H9 (cell line): Measurements from ENCODE around the gene NLRC3. TPM values are rescaled to one million over a fixed set of nuclear protein-coding genes. Genes with fewer than 3 reads are reported as not detected.

Experiments
- DNase-seq: peaks from one replicate; pipeline ENCODE4 v3.0.0-alpha.2; 2017
- H2AFZ ChIP-seq: one replicate; pipeline ENCODE4 v1.6.1; 2013; ENCODE audit warnings: mild to moderate bottlenecking, low read length, control low read depth, moderate library complexity
- H2AK5ac ChIP-seq: 2 replicates; pipeline ENCODE4 v1.6.1; 2013; ENCODE audit warnings: low read length, control low read depth, mixed read lengths; ENCODE audit not compliant: insufficient read length
- H2BK120ac ChIP-seq: one replicate; pipeline ENCODE4 v1.6.1; 2013; ENCODE audit warnings: low read depth, mild to moderate bottlenecking, low read length, control low read depth, inconsistent platforms; ENCODE audit not compliant: poor library complexity, severe bottlenecking
- H2BK12ac ChIP-seq: 2 replicates; pipeline ENCODE4 v1.6.1; 2013; ENCODE audit warnings: low read length, control low read depth, mixed read lengths, low read depth; ENCODE audit not compliant: insufficient read length
- H2BK15ac ChIP-seq: 2 replicates; pipeline ENCODE4 v1.6.1; 2013; ENCODE audit warnings: low read depth, low read length, control low read depth
- H2BK20ac ChIP-seq: one replicate; pipeline ENCODE4 v1.6.1; 2013; ENCODE audit warnings: low read depth, mild to moderate bottlenecking, low read length, control low read depth, inconsistent platforms; ENCODE audit not compliant: poor library complexity, severe bottlenecking
- H2BK5ac ChIP-seq: 2 replicates; pipeline ENCODE4 v1.6.1; 2013; ENCODE audit warnings: low read length, control low read depth, mixed read lengths; ENCODE audit not compliant: insufficient read length
- H3K14ac ChIP-seq: 2 replicates; pipeline ENCODE4 v1.6.1; 2013; ENCODE audit warnings: low read length, control low read depth; ENCODE audit not compliant: insufficient read depth
- H3K18ac ChIP-seq: 2 replicates; pipeline ENCODE4 v1.6.1; 2013; ENCODE audit warnings: low read depth, mild to moderate bottlenecking, mixed read lengths, low read length, control low read depth; ENCODE audit not compliant: insufficient read length
- H3K23ac ChIP-seq: 2 replicates; pipeline ENCODE4 v1.6.1; 2013; ENCODE audit warnings: low read length, control low read depth, mixed read lengths, low read depth; ENCODE audit not compliant: insufficient read length
- H3K23me2 ChIP-seq: 2 replicates; pipeline ENCODE4 v1.6.1; 2013; ENCODE audit warnings: low read depth, mild to moderate bottlenecking, mixed read lengths, low read length, control low read depth; ENCODE audit not compliant: insufficient read length, poor library complexity, severe bottlenecking
- H3K27ac ChIP-seq: 2 replicates; pipeline ENCODE4 v1.5.1; 2013; ENCODE audit warnings: low read length, control low read depth, mixed read lengths, low read depth; ENCODE audit not compliant: insufficient read length
- H3K27me3 ChIP-seq: 2 replicates; pipeline ENCODE4 v1.6.1; 2013; ENCODE audit warnings: low read length, control low read depth, inconsistent platforms; ENCODE audit not compliant: insufficient read depth
- H3K4ac ChIP-seq: 2 replicates; pipeline ENCODE4 v1.6.1; 2013; ENCODE audit warnings: low read depth, mild to moderate bottlenecking, control low read depth, inconsistent platforms, low read length, moderate library complexity
- H3K4me1 ChIP-seq: 2 replicates; pipeline ENCODE4 v1.6.1; 2013; ENCODE audit warnings: low read length, control low read depth, inconsistent platforms; ENCODE audit not compliant: insufficient read depth
- H3K4me2 ChIP-seq: 2 replicates; pipeline ENCODE4 v1.6.1; 2013; ENCODE audit warnings: low read length, control low read depth, mixed read lengths; ENCODE audit not compliant: insufficient read length, insufficient read depth
- H3K56ac ChIP-seq: 2 replicates; pipeline ENCODE4 v1.6.1; 2013; ENCODE audit warnings: low read depth, mild to moderate bottlenecking, mixed read lengths, low read length, control low read depth; ENCODE audit not compliant: insufficient read length
- H3K79me1 ChIP-seq: 2 replicates; pipeline ENCODE4 v1.6.1; 2013; ENCODE audit warnings: low read depth, mild to moderate bottlenecking, moderate library complexity, low read length, control low read depth, inconsistent platforms; ENCODE audit not compliant: insufficient read depth, poor library complexity, severe bottlenecking
- H3K79me2 ChIP-seq: 2 replicates; pipeline ENCODE4 v1.6.1; 2013; ENCODE audit warnings: low read length, control low read depth, inconsistent platforms; ENCODE audit not compliant: insufficient read depth
- H3K9ac ChIP-seq: 2 replicates; pipeline ENCODE4 v1.6.1; 2013; ENCODE audit warnings: low read length, control low read depth, mixed read lengths; ENCODE audit not compliant: insufficient read length; ENCODE audit errors: extremely low read depth
- H3K9me3 ChIP-seq: one replicate; pipeline ENCODE4 v1.6.1; 2013; ENCODE audit warnings: low read depth, low read length, inconsistent platforms; ENCODE audit not compliant: control insufficient read depth
- H3T11ph ChIP-seq: one replicate; pipeline ENCODE4 v1.6.1; 2013; ENCODE audit warnings: mild to moderate bottlenecking, low read length, control low read depth, inconsistent platforms
- H4K20me1 ChIP-seq: one replicate; pipeline ENCODE4 v1.6.1; 2013; ENCODE audit not compliant: control insufficient read depth, insufficient read length, insufficient read depth
- H4K5ac ChIP-seq: 2 replicates; pipeline ENCODE4 v1.6.1; 2013; ENCODE audit warnings: low read depth, mild to moderate bottlenecking, mixed read lengths, low read length, control low read depth; ENCODE audit not compliant: insufficient read length
- H4K8ac ChIP-seq: replicated peaks from 2 replicates; pipeline ENCODE4 v1.6.1; 2013; ENCODE audit warnings: low read length, control low read depth, mixed read lengths, low read depth; ENCODE audit not compliant: insufficient read length
- H4K91ac ChIP-seq: 2 replicates; pipeline ENCODE4 v1.6.1; 2013; ENCODE audit warnings: low read depth, mild to moderate bottlenecking, moderate library complexity, mixed read lengths, low read length, control low read depth; ENCODE audit not compliant: insufficient read length
- H3K27ac Mint-ChIP-seq, 3 experiments: 2 replicates in 2 of 3; 3 replicates in 1 of 3; pipeline ENCODE4 v1.8.0; 2020 to 2021; ENCODE audit warnings: mixed read lengths in 3 of 3, mild to moderate bottlenecking in 1 of 3, moderate library complexity in 1 of 3
- H3K27me3 Mint-ChIP-seq: 2 replicates; pipeline ENCODE4 v1.8.0; 2021; ENCODE audit warnings: low read depth, mild to moderate bottlenecking, moderate library complexity, mixed read lengths
- H3K36me3 Mint-ChIP-seq, 3 experiments: 2 replicates in 2 of 3; 3 replicates in 1 of 3; pipeline ENCODE4 v1.8.0; 2020 to 2021; ENCODE audit warnings: low read depth in 3 of 3, mixed read lengths in 3 of 3; ENCODE audit not compliant: insufficient read depth in 1 of 3
- H3K4me1 Mint-ChIP-seq, 2 experiments: 2 replicates each; pipeline ENCODE4 v1.8.0; 2020; ENCODE audit warnings: mixed read lengths in 2 of 2
- H3K4me3 Mint-ChIP-seq, 2 experiments: 2 replicates in 1 of 2; 3 replicates in 1 of 2; pipeline ENCODE4 v1.8.0; 2020 to 2021; ENCODE audit warnings: mild to moderate bottlenecking in 2 of 2, mixed read lengths in 2 of 2, moderate library complexity in 1 of 2
- H3K9me3 Mint-ChIP-seq, 2 experiments: 2 replicates in 1 of 2; 3 replicates in 1 of 2; pipeline ENCODE4 v1.8.0; 2020; ENCODE audit warnings: mild to moderate bottlenecking in 2 of 2, mixed read lengths in 2 of 2, moderate library complexity in 1 of 2
- CTCF ChIP-seq: fragments of 200-600 bp; sonication (generic); conservative IDR thresholded peaks from 3 replicates; pipeline ENCODE4 v1.8.0; 2021; ENCODE audit warnings: antibody characterized with exemption, mild to moderate bottlenecking
- WGBS: extraction: QIAGEN DNeasy Blood & Tissue Kit; methylation state at CpG from one replicate; pipeline ENCODE4 v1.1.7; 2013; ENCODE audit warnings: missing lambda C conversion rate, low lambda C conversion rate, mixed read lengths; ENCODE audit not compliant: insufficient read length; ENCODE audit errors: extremely low coverage; 5-methylcytosine and 5-hydroxymethylcytosine counted together
- total RNA-seq: library from RNA; stranded (reverse); gene quantifications from 2 replicates; pipeline ENCODE4 v1.2.1, GENCODE V29; 2021

Gene NLRC3
- total RNA-seq, 1 experiment from 2014 or later = 0.44 TPM

- no peak overlapping the region for H2BK5ac ChIP-seq
- DNase-seq = no peak
- no peaks in the 10 kb centered on the region for H4K20me1 ChIP-seq
- H4K8ac ChIP-seq = no peak overlapping the region
- no peak overlapping the region for H2BK15ac ChIP-seq
- no peak overlapping the region for H4K91ac ChIP-seq
- H2BK20ac ChIP-seq = no peak overlapping the region
- H3K4ac ChIP-seq = no peak overlapping the region
- no peaks in the 10 kb centered on the region; the same call in 1 of the 2 replicates for H3K27me3 Mint-ChIP-seq
- H2BK12ac ChIP-seq = no peak overlapping the region
- no peak overlapping the region for H3K9ac ChIP-seq
- H2AFZ ChIP-seq = no peak overlapping the region
- no peaks in the 10 kb centered on the region for H3K4me1 ChIP-seq
- H2BK120ac ChIP-seq = no peak overlapping the region
- no peaks in the 10 kb centered on the region for H3K23me2 ChIP-seq
- H3K9me3 ChIP-seq = no peaks in the 10 kb centered on the region
- H3K14ac ChIP-seq = no peak overlapping the region
- H3K36me3 Mint-ChIP-seq = peaks cover 5 to 8% (median 5%) of the 10 kb centered on the region in 3 experiments; a peak in 4 of 7 replicates
- H3K4me2 ChIP-seq = no peak overlapping the region
- no peaks in the 10 kb centered on the region for H3K27me3 ChIP-seq
- no peak overlapping the region for H3K18ac ChIP-seq
- no peak overlapping the region for H3T11ph ChIP-seq
- H3K79me2 ChIP-seq = no peaks in the 10 kb centered on the region
- no peak overlapping the region for H4K5ac ChIP-seq
- H3K4me1 Mint-ChIP-seq = peaks cover 8 to 13% of the 10 kb centered on the region in 2 experiments
- H3K27ac Mint-ChIP-seq = no peak overlapping the region
- H3K56ac ChIP-seq = no peak overlapping the region
- no peak overlapping the region for H3K23ac ChIP-seq
- peaks cover 13 to 17% of the 10 kb centered on the region in 2 experiments for H3K9me3 Mint-ChIP-seq
- no peak overlapping the region for H3K4me3 Mint-ChIP-seq
- no peak for TF ChIP-seq CTCF
- H3K79me1 ChIP-seq = no peaks in the 10 kb centered on the region
- no peak overlapping the region for H2AK5ac ChIP-seq
- H3K27ac ChIP-seq = no peak overlapping the region
- WGBS = no CpG with 5 or more reads among the region's 14 CpGs
Measured at GRCh38 chr16:3574195-3574594, 3.0 kb downstream of the NLRC3 start.
